ENCODE measurements around the gene TMEM138.

TMEM138 gene

GRCh38 chr11:61361741-61362541 lies at the start of gene TMEM138, which contains the start of gene CYB561A3:
Gene TMEM138 (plus strand): TSS chr11:61362374. CDS start chr11:61364391, 2,017 bp downstream.
Gene CYB561A3 (minus strand): TSS chr11:61361882. CDS start chr11:61356713, 5,169 bp downstream.
- TF ChIP-seq POLR2A (IDR thresholded peaks at IDR 0.05; ENCODE audit: low read length), result peak; percentile 98
- no peak for TF ChIP-seq GATA1 (IDR thresholded peaks at IDR 0.05; ENCODE audit: low read depth, low read length)

DNA sequence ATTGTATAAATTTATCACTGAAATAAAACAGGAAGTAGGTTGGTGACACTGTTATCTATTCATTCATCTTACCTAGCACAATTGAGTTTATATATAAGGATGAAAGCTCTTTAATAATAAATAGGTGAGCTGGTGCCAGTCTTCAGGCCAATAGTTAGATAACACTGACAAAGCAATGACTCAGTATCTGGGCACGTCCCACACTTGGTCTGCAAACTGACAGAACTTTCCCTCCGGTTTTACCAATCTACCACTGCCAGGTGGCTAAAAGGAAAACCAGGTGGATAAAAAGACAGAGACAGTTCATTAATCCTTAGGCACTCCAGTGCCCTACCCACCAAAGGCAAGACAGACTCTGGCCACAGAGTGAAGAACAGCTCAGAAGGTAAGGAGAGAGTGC lies 46.9 kb upstream of the TMEM138 start:
- TF ChIP-seq GATA1 (IDR thresholded peaks at IDR 0.05; ENCODE audit: low read depth, low read length), result no peak
- TF ChIP-seq POLR2A (IDR thresholded peaks at IDR 0.05; ENCODE audit: low read length), result no peak
- no peak for DNase-seq

More at GRCh38 chr11:61361741-61362541, at the start of gene TMEM138, which contains the start of gene CYB561A3:
- peak; percentile 95 to 96 for DNase-seq

DNA sequence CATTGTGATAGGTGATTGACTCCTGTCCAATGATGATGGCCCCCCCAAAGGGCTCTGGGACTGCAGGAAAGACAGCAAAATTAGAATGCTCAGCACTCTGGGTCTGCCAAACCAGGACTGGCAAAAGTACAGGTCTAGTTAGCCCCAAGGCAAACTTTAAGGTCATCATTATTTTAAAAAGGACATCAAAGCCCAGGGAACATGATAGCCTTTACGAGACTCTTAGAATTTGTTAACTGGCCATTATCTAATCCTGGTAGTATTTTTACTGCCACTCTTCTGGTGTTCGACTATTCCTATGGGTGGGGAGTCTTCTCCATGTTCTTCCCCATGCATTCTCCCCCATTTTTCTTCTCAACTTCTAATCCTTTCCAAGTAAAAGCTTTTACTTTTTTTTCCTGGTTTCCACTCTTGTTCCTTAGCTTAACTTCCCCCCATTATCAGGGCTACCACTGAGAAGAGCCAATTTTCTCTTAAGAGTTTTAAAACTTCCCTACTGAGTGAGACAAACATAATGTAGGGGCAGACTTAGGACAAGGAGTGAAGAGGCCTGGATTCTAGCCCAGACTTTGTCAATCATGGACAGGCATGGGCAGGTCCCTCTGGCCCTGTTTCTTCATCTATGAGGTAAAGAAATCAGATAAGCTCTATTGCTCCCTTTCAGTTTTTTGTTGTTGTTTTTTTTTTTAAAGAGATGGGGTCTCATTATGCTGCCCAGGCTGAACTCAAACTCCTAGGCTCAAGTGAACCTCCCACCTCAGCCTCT lies 36.3 kb upstream of the TMEM138 start:
- TF ChIP-seq POLR2A (IDR thresholded peaks at IDR 0.05; ENCODE audit: low read length) (no peak), GATA1 (IDR thresholded peaks at IDR 0.05; ENCODE audit: low read depth, low read length) (no peak)
- DNase-seq, result peak; percentile 44 to 52

DNA sequence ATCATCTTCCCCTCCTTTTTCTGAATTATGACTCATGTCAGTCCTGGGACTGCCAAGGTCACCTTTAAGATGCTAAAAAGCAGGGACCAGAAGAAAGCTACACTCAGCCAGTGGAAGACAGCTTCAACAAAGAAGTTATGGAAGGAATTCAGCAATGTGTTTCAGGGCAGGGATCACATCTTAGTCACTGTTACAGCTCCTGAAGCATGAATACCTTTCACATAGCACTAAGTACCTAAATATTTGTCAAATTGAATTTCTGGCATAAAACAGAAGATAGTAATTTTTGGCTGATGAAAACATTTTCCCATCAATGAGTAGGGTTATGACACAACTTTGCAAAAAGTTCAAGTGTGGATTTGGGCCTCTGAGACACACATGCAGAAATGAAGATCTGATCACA lies 34.5 kb upstream of the TMEM138 start:
- TF ChIP-seq GATA1 (IDR thresholded peaks at IDR 0.05; ENCODE audit: low read depth, low read length) (no peak), POLR2A (IDR thresholded peaks at IDR 0.05; ENCODE audit: low read length) (no peak)
- no peak for DNase-seq

GRCh38 chr11:61328351-61328750 lies 33.8 kb upstream of the TMEM138 start:
- TF ChIP-seq GATA1 (IDR thresholded peaks at IDR 0.05; ENCODE audit: low read depth, low read length) (no peak), POLR2A (IDR thresholded peaks at IDR 0.05; ENCODE audit: low read length) (no peak)
- no peak for DNase-seq

GRCh38 chr11:61329871-61330270 lies 32.3 kb upstream of the TMEM138 start:
- DNase-seq, result no peak
- TF ChIP-seq POLR2A (IDR thresholded peaks at IDR 0.05; ENCODE audit: low read length), result no peak
- no peak for TF ChIP-seq GATA1 (IDR thresholded peaks at IDR 0.05; ENCODE audit: low read depth, low read length)

DNA sequence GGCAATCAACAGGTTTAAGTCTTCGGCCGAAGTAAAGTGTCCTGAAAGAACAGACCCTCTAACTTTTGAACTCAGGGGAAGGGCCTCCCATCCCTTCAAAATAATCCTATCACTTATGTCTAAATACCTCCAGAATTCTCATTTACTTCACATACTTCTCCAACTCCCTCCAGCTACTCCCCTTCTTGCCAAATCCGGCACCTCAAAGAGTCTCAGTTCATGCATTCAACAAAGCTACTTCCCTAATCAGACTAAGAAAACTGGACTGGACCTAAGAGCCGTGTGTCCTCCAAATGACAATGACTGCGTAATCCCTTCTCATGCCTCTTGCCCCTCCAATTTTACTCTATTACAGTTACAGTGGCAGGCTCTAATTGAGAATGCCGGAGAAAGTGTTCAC lies 30.5 kb upstream of the TMEM138 start:
- no peak for TF ChIP-seq GATA1 (IDR thresholded peaks at IDR 0.05; ENCODE audit: low read depth, low read length)
- no peak for TF ChIP-seq POLR2A (IDR thresholded peaks at IDR 0.05; ENCODE audit: low read length)
- DNase-seq, result peak in 1 of 2 experiments; percentile 47

GRCh38 chr11:61332281-61332796 lies 29.8 kb upstream of the TMEM138 start:
- TF ChIP-seq GATA1 (IDR thresholded peaks at IDR 0.05; ENCODE audit: low read depth, low read length), result no peak
- no peak for TF ChIP-seq POLR2A (IDR thresholded peaks at IDR 0.05; ENCODE audit: low read length)
- peak; percentile 65 to 73 for DNase-seq

GRCh38 chr11:61332797-61333549 lies 29.2 kb upstream of the TMEM138 start, which contains the start of the genes DDB1 and TKFC:
Gene DDB1 (minus strand): TSS chr11:61333105. CDS start chr11:61332968, 137 bp downstream.
Gene TKFC (plus strand): TSS chr11:61333228. CDS start chr11:61334729, 1,501 bp downstream.
- peak; percentile 95 to 96 for DNase-seq
- peak; percentile 90 for TF ChIP-seq POLR2A (IDR thresholded peaks at IDR 0.05; ENCODE audit: low read length)
- TF ChIP-seq GATA1 (IDR thresholded peaks at IDR 0.05; ENCODE audit: low read depth, low read length), result no peak

- TF ChIP-seq GATA1 (IDR thresholded peaks at IDR 0.05; ENCODE audit: low read depth, low read length) (no peak), POLR2A (IDR thresholded peaks at IDR 0.05; ENCODE audit: low read length) (no peak)
- DNase-seq, result peak in 1 of 2 experiments; percentile 52
These were observed 28.4 kb upstream of the TMEM138 start for GRCh38 chr11:61333550-61334433.

GRCh38 chr11:61334434-61335354 lies 27.5 kb upstream of the TMEM138 start:
- TF ChIP-seq POLR2A (IDR thresholded peaks at IDR 0.05; ENCODE audit: low read length) (no peak), GATA1 (IDR thresholded peaks at IDR 0.05; ENCODE audit: low read depth, low read length) (no peak)
- peak; percentile 50 to 60 for DNase-seq

Data from erythroblast (primary cell).